DLD1 (cell line): Measurements from ENCODE around the gene SOX6.
"Not testable (repeated sequence)": the region's sequence is repeated elsewhere in the genome, so short reads cannot be mapped to it uniquely, and the experiment has no call there.

Source experiments
- in situ Hi-C: cut with HindIII; loops from 2 replicates; pipeline ENCODE4 v1.10.0; 2017; ENCODE audit warnings: low sequenced_read_pairs

SOX6 gene

DNA sequence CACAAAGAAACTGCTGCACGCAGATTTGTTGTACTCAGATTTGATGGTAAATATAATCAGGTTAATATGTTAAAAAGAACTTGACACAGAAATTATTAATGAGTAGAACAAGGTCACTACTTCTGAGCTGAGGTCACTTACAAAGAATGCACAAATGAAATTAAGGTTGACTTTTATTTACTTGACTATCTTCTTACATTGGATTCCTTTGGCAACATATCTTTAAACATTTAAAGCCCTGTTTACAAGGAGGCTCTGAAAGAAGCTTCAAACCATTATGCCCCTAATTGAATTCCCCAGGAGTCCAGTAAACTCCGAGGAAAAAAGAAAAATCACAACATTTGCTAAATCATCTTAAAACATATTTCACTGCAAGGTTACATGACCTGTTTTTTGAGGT is 245.5 kb downstream of the SOX6 start:
- in situ Hi-C loops = no loop called here

DNA sequence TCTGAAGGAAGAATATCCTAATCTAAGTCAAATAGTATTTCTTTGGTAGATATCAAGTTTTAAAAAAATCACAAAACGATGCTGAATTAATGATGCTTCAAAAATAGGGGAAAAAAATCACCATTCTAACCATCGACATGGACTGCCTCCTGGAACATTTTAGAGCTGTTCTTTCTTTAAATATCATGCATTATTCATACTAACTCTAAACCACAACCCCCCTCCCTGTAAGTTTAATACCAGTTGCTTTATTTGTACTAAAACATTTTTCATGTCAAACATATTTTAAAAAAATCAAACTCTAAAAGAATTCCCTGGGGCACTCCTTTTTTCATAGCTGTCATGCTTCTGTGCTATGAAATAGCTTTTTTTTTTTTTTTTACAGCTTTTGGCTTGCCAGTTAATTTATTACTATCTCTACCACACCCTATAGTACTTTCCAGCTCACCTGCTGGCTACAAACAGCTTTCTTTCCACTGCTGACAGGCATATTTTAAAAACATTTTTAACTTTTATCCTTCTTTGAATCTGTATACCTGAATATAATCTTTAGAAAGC is 256.9 kb downstream of the SOX6 start:
- in situ Hi-C loops = no loop called here

DNA sequence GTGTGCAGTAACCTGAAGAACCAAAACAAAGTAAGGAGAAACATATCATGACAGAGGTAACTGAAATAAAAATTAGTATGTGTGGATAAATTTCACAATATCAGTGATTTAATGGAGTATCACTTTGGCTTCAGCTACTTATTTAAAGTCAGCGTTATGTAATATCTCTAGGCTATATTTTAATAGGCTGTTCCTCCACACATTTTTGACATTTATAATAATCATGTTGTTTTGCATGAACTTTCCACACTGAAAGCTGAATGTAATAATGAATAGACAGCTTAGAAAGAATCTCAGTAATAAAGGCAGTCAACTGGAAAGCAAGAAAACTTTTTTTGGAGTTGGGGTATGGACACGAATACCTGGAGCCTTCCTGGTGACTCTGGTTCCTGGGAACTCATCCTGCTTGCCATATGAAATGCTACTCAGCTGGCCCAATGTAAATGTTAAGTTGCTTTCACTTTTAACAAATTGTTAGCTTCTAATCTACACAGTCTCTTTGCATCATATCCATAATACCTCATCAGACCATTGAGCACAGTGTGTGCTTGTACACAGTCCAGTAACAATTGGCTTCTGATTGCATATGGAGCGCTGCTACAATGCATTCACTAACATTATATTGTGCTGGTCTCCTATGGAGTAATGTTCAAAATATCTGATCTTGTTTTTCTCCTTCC is 257.7 kb downstream of the SOX6 start:
- in situ Hi-C loops = no loop called here

DNA sequence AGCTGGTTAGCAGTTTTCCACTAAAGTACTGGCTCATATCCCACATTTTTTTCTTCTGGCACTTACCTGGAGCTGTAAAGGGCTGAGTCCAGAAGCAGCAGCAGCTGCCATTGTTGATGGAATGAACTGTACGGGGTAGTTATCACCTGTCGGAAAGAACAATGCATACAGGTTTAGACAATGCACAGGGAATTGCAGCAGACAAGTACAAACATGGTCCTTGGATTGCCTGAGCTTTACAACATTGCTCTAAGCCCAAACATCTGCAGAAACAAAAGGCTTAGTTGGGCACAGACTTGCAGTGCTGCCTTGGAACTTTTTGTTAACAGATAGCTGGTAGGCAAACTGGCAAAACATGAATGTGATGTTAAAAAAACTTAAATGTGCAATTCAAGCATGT is 258.8 kb downstream of the SOX6 start:
- in situ Hi-C loops = no loop called here

DNA sequence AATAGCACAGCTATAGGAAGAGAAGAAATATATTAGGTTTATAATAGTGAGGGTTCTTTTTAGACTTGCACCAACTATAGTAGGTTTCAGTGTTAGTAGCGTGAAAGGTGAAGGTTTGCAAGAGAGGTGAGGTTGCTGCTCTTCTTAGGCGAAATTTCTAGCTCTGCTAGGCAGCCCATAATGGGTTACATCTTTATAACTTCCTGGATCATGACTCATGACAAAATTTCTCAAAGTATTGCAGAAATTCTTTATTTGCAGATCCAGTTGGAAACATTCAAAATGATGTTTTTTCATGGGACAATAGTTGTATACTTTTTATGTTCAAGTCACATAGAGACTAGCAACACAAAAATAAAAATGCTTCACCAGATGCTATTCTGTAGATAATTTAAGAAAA is 260.0 kb downstream of the SOX6 start:
- in situ Hi-C loops = no loop called here

DNA sequence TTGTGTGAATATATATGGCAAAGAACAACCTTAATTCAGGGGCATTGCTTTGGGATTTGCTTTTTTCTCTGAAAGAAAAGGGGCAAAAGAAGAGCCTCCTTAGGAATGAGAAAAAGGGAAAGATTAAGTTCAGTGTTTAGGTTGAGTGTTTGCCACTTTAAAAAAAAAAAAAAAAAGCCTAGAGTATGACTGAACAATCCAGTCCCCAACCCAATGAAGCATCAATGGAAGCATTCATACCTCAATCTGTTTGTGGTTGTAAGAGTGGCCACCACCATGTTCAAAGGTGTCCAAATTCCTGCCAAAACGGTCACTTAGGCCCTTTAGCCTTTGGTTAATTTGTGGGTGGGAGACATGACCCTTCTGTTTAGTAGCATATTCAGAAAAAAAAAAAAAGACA is 260.6 kb downstream of the SOX6 start:
- in situ Hi-C loops = no loop called here

DNA sequence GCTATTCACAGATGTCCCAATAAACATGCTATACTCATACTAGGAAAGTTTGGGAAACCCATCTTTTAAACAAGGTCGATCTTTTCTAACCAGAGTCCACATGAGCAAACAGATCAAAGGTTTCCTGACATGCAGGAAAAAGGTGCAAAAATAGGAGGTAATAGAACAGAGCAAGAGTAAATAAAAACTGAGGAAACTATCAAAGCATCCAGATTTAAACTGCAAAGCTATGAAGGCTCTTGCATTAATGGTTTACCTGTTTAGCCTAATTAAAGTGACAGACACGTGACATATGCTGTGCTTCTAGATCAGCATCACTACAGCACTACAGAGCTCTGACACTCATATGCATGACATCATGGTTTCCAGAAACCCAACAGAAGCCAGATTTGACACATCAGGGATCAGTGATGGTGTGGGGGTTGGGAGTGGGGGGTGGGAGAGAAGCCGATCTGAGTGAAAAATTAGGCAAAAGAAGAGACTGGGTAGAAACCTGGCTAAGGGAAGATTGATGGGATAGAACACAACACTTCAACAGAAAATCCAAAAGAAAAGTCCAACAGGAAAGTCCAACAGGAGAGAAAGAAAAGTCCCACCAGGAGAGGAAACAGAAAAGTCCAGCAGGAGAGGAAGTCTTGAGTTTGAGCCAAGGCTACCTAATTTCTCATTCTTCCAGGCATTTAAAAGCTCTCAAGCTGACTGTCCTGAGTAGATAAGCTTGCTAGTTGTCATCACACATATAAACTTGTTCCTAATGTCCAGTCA is 262.3 kb downstream of the SOX6 start:
- in situ Hi-C loops = no loop called here

DNA sequence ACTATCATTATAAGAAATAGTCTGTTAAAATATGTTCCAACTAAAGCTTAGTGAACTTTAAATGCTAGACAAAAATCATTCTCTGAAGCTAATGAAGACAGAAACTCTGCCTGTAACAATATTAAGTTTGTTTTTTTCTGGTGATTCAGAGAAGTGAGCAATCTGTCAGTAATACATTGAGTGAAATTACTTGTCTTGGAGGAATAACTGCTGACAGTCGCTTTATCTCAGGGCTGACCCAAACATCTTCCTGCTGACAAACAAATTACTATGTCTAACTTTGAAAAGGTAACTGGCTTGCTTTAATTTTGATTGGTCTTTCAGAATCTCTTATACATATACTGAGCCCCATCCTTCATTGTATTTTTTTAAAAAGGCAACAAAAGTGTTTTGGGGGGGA is 264.5 kb downstream of the SOX6 start:
- in situ Hi-C loops = no loop called here

DNA sequence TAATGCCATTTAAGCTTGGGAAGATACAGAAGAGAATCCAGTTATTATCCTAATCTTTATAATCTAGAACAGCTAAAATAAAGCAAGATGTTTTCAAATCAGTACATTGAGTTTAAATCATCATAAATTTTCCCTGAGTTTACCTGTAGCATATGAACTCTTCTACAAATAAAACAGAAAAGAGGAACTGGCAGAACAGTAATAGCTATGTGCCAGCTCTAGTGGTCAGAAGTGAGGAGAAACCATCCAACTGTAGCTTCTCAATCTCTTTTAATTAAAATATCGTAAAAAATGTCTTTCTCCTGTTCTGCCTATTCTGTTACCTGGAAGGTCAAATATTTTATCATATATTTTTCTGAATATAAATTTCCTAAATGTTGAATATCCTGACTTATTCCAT is 266.9 kb downstream of the SOX6 start:
- in situ Hi-C loops = no loop called here

DNA sequence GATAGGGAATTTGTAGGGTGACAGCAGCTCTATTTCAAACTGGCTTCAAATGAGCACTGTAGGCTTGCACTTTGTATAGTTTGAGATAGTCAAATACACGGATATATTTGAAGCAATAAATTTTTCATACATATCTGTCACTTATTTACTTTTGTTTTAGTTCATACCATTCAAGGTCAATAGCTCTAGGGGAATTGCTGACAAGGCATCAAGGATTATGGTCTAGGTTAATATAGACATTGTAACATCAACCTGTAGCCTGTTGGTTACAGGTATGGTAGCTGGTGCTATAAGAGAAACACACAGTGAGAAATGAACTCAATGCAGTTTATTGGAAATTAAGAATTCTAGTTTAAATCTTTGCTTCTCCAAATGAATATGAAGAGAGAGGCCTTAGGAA is 267.6 kb downstream of the SOX6 start:
- in situ Hi-C loops = no loop called here

DNA sequence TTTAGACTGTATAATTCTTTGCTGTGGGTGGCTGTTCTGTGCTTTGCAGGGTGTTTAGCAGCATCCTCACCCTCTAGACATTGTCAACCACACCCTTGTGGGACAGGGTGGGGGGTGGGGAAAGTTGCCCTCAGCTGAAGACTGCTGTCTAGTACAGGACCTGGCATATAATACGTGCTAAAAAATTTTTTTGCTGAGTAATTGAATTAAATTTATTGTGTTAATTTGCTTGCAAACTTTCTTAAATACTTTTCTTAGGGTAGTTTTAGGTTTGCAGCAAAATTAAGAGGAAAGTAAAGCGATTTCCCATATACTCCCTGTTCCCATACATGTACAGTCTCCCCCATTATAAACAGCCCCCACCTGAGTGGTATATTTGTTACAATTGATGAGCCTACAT is 268.5 kb downstream of the SOX6 start:
- in situ Hi-C loops = no loop called here

DNA sequence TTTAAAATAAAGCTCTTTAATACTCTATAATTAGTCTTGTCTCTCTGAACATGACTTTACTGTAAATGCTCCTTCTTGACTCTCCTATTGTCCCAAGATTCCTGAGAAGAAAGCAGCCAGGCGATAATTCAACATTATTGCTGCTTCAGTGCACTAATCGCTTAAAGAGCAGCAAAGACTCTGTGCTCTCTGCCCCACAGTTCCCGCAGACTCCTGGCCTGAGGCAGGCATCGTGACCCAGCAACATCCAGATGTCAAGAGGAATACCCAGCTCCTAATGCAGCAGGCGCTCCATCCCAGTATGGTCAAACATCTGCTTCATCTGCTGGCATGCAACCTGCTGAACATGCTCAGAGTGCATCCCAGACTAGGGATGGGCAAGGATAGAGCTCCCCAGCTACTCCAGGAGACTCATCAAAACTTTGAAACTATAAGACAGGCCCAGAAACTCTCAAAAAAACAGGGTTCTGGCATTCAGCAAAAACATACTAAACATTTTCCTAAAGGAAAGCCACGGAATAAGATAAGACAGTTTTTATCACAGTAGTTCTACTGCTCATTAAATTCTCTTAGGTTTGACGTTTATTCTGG is 270.0 kb downstream of the SOX6 start:
- in situ Hi-C loops = no loop called here

DNA sequence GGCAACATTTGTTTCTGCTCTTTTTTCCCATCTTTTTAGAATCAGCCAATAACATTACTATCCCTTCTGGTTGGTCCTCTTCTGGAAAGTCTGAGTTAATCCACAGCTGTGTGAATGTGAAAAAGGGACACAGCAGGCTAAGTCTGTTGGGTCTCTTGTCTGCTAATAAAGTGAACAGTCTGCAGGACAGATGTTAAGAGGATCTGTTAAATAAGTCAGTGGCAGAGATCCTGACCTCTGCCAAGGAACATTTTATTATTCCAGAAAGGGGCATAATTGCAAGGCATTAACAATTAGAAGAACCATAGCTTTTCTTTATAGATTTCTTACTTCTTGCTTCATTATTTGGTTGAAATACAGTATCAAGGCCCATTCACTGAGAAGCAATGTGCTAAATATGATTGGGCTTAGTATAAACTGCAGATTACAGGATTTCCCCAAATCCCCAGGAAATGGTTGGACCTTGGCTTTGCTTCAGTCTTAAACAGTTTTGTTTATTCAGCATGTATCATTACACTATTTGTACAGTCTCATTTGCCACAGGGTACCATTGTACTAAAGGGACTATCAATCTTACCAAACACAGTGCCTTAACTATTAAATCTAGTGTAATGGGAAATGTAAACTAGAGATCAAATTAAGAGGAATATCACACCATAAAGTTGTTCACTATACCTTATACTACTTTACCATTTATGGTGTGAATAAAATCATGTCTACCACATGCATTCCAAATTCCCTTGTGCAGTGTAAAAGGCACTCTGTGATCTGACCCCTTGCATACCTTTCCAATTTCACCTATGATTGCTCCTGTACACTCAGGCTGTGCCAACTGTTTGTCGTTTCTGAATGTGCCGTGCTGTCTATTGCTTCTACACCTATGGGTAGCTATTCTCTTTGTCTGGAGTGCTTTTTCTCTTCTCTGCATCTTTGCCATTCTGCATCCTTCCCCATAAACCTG is 274.0 kb downstream of the SOX6 start:
- in situ Hi-C loops = no loop called here

DNA sequence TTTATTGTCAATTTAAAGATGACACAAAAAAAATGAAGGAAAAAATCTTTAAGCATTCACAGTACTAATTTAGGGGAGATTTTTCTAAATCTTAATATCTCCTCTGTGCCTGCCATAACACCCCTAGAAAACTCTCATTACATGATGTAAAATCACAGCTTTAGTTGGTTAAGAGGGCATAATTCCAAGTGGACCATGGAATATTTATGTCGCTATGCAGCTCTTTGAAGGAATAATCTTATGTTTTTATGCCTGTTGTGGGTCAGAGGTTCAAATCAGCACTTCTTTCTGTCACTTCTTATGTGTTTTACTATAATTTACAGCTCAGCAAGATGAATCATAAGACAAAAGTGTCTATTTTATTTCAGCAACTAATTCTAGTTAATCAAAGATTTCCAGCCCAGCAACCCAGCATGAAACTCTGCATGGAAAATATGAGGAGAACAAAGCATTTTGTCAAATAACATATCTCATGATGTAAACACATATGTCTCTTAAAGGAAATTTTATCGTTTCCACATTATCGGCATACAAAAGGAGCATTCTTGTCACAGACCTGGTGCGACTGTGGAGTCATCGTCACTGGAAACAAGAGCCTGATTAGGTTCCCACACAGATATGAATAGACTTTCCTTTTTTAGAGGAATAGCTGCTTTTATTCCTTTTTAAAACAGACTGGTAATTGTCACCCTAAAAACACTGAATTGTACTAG is 274.8 kb downstream of the SOX6 start:
- in situ Hi-C loops = no loop called here

DNA sequence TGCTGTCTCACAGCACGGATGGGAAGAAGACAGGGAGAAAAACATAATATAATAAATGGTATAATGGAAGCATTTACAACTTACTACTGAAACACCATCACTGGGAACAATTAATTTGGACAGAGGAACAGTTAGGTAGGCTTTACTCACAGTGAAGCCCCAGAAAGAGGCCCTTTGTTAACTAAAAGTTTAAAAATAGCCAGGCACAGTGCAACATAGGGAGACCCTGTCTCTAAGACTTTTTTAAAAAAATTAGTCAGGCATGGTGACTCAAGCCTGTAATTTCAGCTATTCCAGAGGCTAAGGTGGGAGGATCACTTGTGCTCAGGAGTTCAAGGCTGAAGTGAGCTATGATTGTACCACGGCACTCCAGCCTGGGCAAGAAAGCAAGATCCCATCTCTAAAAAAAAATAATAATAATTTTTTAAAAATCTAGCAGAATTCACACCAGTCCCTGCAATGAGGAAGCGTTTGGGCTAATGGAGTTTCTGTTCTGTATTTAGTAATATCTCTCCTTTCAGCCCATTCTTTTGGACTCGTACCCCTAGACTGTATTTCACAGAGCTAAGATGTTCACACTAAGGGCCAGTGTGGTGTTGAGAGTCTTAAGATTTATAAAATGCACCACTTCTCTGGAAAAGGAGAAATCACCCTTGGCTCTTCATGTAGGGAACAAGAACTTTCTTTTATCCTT is 275.5 kb downstream of the SOX6 start:
- in situ Hi-C loops = no loop called here

DNA sequence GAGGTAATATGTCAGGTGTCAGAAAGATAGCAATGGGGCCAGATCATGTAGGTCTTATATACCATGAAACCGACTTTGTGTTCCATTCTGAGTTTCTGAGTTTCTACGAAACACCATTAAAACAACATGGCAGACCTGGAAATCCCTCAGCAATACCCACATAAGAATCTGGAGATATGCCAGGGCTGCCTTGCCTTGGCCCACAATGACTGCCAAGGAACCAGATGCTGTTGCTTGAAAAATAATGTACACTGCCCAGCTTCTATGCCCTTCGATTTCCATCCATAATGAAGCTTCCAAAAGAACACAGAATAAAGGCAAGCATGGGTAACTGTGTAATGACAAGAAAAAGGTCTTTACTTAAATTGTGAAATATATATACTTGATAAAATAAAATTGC is 277.4 kb downstream of the SOX6 start:
- in situ Hi-C loops = no loop called here

DNA sequence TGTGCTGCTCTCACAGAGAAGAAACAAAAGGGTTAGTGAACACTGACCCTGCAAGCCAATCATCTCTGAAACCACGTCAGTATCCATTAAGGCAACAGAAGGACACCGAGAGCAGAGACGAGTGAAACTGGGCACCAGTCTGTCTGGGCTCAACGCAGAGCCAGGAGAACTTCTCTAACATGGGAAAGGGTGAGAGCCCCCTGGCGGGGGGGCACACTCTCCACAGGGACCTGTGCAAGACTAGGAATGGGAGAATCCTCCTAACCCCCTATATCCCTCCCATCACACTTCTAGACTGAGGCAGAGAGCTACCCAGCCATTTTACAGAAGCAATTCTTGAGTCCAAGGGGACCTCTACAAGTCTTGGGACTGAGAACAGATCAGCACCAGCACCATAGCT is 285.8 kb downstream of the SOX6 start:
- in situ Hi-C loops = no loop called here

DNA sequence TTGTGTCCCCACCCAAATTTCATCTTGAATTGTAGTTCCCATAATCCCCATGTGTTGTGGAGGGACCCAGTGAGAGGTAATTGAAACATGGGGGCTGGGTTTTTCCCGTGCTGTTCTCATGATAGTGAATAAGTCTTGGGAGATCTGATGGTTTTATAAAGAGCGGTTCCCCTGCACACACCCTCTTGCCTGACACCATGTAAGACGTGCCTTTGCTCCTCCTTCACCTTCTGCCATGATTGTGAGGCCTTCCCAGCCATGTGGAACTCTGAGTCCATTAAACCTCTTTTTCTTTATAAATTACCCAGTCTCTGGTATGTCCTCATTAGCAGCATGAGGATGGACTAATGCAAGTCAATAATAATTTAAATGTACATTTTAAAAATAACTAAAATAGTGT is 289.1 kb downstream of the SOX6 start:
- in situ Hi-C loops = not testable (repeated sequence)

DNA sequence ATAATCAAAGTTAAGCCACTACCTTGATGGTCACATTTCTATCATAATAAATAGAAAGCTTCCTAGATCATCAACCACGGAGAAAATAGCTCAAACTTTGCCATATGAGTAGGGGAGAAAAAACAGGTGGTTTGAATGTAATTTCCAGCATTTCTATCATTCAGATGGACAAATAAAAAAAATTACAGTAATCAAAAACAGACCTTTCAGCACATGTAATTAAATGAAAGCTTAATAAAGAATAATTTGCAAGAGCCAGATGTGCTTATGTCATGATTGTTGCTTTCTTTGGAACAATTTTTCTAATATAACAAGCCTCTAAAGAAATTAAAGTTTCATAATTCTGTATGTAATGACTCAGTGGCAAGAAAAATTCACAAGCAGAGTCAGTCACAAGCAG is 297.0 kb downstream of the SOX6 start:
- in situ Hi-C loops = no loop called here

DNA sequence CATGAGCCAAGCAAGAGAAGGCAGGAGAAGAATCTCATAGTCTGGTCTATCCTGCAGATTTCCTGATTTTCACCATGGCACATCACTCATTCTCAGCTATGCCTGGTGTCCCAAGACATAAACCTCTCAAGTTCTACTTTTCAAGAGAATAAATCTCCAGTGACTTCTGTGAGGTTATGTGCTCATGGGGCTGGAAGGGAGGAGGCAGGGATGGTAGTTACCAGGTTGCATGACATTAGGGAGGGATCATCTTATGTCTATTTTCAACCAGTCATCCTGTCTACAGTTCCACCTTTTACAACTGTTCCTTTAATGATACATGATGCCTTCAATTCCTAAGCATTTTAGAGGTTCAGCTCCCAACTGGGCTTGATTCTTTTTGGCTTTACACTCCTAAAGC is 297.7 kb downstream of the SOX6 start:
- in situ Hi-C loops = no loop called here
